Liver (tissue), 3 donors: Measurements from ENCODE around the gene SDF4.

Experiments
- JUND ChIP-seq, 2 donors: IDR thresholded peaks; 2 replicates each; pipeline ENCODE4 v1.6.1; 2016; ENCODE audit warnings: antibody characterized with exemption in 2 of 2
- TF ChIP-seq, protein P1 (sequence below): fragments of 150-350 bp; IDR thresholded peaks from 2 replicates; pipeline ENCODE4 v1.5.1; 2017; ENCODE audit warnings: improper control_type of control experiment, low read depth, low read length; ENCODE audit not compliant: missing input control
- TF ChIP-seq, protein P2 (sequence below): IDR thresholded peaks from 2 replicates; pipeline ENCODE4 v1.6.1; 2016; ENCODE audit warnings: antibody characterized with exemption
- TF ChIP-seq, protein P3 (sequence below): IDR thresholded peaks from 2 replicates; pipeline ENCODE4 v1.6.1; 2016; ENCODE audit warnings: antibody characterized with exemption
- TF ChIP-seq, protein P4 (sequence below): IDR thresholded peaks from 2 replicates; pipeline ENCODE4 v1.6.1; 2016; ENCODE audit warnings: antibody characterized with exemption, mild to moderate bottlenecking
- donor health status: healthy.
- donor health status: healthy.

GRCh38 chr1:1262758-1263157 lies 31.0 kb upstream of the SDF4 start:
- TF ChIP-seq, protein P1, sequence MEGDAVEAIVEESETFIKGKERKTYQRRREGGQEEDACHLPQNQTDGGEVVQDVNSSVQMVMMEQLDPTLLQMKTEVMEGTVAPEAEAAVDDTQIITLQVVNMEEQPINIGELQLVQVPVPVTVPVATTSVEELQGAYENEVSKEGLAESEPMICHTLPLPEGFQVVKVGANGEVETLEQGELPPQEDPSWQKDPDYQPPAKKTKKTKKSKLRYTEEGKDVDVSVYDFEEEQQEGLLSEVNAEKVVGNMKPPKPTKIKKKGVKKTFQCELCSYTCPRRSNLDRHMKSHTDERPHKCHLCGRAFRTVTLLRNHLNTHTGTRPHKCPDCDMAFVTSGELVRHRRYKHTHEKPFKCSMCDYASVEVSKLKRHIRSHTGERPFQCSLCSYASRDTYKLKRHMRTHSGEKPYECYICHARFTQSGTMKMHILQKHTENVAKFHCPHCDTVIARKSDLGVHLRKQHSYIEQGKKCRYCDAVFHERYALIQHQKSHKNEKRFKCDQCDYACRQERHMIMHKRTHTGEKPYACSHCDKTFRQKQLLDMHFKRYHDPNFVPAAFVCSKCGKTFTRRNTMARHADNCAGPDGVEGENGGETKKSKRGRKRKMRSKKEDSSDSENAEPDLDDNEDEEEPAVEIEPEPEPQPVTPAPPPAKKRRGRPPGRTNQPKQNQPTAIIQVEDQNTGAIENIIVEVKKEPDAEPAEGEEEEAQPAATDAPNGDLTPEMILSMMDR: no peak
- TF ChIP-seq, protein P2, sequence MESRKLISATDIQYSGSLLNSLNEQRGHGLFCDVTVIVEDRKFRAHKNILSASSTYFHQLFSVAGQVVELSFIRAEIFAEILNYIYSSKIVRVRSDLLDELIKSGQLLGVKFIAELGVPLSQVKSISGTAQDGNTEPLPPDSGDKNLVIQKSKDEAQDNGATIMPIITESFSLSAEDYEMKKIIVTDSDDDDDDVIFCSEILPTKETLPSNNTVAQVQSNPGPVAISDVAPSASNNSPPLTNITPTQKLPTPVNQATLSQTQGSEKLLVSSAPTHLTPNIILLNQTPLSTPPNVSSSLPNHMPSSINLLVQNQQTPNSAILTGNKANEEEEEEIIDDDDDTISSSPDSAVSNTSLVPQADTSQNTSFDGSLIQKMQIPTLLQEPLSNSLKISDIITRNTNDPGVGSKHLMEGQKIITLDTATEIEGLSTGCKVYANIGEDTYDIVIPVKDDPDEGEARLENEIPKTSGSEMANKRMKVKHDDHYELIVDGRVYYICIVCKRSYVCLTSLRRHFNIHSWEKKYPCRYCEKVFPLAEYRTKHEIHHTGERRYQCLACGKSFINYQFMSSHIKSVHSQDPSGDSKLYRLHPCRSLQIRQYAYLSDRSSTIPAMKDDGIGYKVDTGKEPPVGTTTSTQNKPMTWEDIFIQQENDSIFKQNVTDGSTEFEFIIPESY: no peak
- TF ChIP-seq JUND (IDR thresholded peaks at IDR 0.05): no peak
- TF ChIP-seq, protein P3, sequence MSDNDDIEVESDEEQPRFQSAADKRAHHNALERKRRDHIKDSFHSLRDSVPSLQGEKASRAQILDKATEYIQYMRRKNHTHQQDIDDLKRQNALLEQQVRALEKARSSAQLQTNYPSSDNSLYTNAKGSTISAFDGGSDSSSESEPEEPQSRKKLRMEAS: no peak
- TF ChIP-seq, protein P4, sequence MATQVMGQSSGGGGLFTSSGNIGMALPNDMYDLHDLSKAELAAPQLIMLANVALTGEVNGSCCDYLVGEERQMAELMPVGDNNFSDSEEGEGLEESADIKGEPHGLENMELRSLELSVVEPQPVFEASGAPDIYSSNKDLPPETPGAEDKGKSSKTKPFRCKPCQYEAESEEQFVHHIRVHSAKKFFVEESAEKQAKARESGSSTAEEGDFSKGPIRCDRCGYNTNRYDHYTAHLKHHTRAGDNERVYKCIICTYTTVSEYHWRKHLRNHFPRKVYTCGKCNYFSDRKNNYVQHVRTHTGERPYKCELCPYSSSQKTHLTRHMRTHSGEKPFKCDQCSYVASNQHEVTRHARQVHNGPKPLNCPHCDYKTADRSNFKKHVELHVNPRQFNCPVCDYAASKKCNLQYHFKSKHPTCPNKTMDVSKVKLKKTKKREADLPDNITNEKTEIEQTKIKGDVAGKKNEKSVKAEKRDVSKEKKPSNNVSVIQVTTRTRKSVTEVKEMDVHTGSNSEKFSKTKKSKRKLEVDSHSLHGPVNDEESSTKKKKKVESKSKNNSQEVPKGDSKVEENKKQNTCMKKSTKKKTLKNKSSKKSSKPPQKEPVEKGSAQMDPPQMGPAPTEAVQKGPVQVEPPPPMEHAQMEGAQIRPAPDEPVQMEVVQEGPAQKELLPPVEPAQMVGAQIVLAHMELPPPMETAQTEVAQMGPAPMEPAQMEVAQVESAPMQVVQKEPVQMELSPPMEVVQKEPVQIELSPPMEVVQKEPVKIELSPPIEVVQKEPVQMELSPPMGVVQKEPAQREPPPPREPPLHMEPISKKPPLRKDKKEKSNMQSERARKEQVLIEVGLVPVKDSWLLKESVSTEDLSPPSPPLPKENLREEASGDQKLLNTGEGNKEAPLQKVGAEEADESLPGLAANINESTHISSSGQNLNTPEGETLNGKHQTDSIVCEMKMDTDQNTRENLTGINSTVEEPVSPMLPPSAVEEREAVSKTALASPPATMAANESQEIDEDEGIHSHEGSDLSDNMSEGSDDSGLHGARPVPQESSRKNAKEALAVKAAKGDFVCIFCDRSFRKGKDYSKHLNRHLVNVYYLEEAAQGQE: no peak
